SK-N-MC (cell line): ENCODE results near the gene TTLL3.
"Not testable (repeated sequence)": the region's sequence is repeated elsewhere in the genome, so short reads cannot be mapped to it uniquely, and the experiment has no call there.

Experiments
- EZH2 ChIP-seq: fragments of 200-600 bp; sonication (generic); IDR thresholded peaks from one replicate; pipeline ENCODE4 v1.6.1; 2017; ENCODE audit warnings: antibody characterized with exemption
- POLR2AphosphoS5 ChIP-seq: IDR thresholded peaks from 2 replicates; pipeline ENCODE4 v1.6.1; 2012; ENCODE audit warnings: mild to moderate bottlenecking, low read depth, low read length, borderline replicate concordance

DNA sequence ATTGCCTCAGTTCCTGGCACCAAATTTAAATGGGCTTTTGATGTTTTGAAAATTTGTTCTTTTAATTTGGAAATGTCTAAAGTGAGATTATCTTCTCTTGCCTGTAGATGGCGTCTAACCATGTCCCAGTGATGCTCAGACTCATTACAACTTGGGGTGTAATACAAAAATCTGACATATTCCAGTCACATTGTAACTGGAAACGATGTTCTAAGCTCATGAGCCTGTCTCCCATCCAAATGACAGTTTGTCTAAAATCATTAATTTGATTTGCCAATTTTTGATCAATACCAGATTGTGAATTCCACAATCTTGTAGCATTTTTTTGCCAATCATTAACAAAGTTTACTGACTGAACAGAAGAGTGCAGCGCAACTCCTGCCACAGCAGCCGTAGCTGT, 38.8 kb downstream of the TTLL3 start:
- TF ChIP-seq POLR2AphosphoS5, EZH2: not testable (repeated sequence)
